ENCODE results near the gene ZNF587.
"Not testable (repeated sequence)": the region's sequence is repeated elsewhere in the genome, so short reads cannot be mapped to it uniquely, and the experiment has no call there.

GRCh38 chr19:57812975-57813820 lies 36.5 kb upstream of the ZNF587 start:
- TF ChIP-seq ZNF275 (CRISPR knock-in tag; IDR thresholded peaks at IDR 0.05; ENCODE audit: borderline replicate concordance); FOXK2 (IDR thresholded peaks at IDR 0.05); POLR2A (IDR thresholded peaks at IDR 0.05; ENCODE audit: insufficient read depth in 1 of 2, low read depth in 2 of 2, low read length in 2 of 2); LRRFIP1 (CRISPR knock-in tag; conservative IDR thresholded peaks at IDR 0.05): not testable (repeated sequence)
- TF ChIP-seq, protein P1, sequence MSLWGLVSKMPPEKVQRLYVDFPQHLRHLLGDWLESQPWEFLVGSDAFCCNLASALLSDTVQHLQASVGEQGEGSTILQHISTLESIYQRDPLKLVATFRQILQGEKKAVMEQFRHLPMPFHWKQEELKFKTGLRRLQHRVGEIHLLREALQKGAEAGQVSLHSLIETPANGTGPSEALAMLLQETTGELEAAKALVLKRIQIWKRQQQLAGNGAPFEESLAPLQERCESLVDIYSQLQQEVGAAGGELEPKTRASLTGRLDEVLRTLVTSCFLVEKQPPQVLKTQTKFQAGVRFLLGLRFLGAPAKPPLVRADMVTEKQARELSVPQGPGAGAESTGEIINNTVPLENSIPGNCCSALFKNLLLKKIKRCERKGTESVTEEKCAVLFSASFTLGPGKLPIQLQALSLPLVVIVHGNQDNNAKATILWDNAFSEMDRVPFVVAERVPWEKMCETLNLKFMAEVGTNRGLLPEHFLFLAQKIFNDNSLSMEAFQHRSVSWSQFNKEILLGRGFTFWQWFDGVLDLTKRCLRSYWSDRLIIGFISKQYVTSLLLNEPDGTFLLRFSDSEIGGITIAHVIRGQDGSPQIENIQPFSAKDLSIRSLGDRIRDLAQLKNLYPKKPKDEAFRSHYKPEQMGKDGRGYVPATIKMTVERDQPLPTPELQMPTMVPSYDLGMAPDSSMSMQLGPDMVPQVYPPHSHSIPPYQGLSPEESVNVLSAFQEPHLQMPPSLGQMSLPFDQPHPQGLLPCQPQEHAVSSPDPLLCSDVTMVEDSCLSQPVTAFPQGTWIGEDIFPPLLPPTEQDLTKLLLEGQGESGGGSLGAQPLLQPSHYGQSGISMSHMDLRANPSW (CRISPR knock-in tag; IDR thresholded peaks at IDR 0.05; ENCODE audit: borderline replicate concordance) = not testable (repeated sequence)
